Muscle of leg (tissue), 11 donors: ENCODE measurements around the gene EFEMP2. TPM values are rescaled to one million over a fixed set of nuclear protein-coding genes. Genes with fewer than 3 reads are reported as not detected.

ENCODE experiments used
- DNase-seq: peaks from one replicate; pipeline ENCODE4 v3.0.0; 2013
- H3K27ac ChIP-seq: one replicate; pipeline ENCODE4 v1.5.1; 2013; ENCODE audit warnings: mild to moderate bottlenecking, low read length, control low read depth
- H3K27me3 ChIP-seq: one replicate; pipeline ENCODE4 v1.6.1; 2013; ENCODE audit warnings: low read length; ENCODE audit not compliant: control insufficient read depth, insufficient read depth
- H3K36me3 ChIP-seq: one replicate; pipeline ENCODE4 v1.6.1; 2013; ENCODE audit warnings: low read length; ENCODE audit not compliant: control insufficient read depth, insufficient read depth
- H3K4me1 ChIP-seq: one replicate; pipeline ENCODE4 v1.6.1; 2013; ENCODE audit warnings: low read length; ENCODE audit not compliant: control insufficient read depth, insufficient read depth
- H3K4me3 ChIP-seq: one replicate; pipeline ENCODE4 v1.5.1; 2013; ENCODE audit warnings: low read length, control low read depth
- H3K9me3 ChIP-seq: replicated peaks from 2 replicates; pipeline ENCODE4 v1.6.1; 2013; ENCODE audit warnings: low read depth, low read length; ENCODE audit not compliant: control insufficient read depth
- WGBS: methylation state at CpG from one replicate; pipeline ENCODE4 v1.1.5; 2013; ENCODE audit warnings: missing lambda C conversion rate; ENCODE audit not compliant: insufficient coverage; 5-methylcytosine and 5-hydroxymethylcytosine counted together
- polyA plus RNA-seq, 8 donors: library from polyadenylated mRNA; unstranded; fragments of 120-200 nt; gene quantifications; one replicate each; pipeline versions ENCODE4 v1.2.1 to v1.2.3, GENCODE V29; 2013; ENCODE audit warnings: inconsistent platforms in 1 of 8, low replicate concordance in 1 of 8; ENCODE audit not compliant: insufficient read length in 8 of 8, insufficient read depth in 1 of 8
- total RNA-seq: library from RNA; stranded (reverse); fragments of 120-200 nt; gene quantifications from one replicate; pipeline ENCODE4 v1.2.4, GENCODE V29; 2013

Gene EFEMP2
- total and polyA plus RNA-seq, 9 donors = 73.9 to 138 (median 113) TPM

- Histone ChIP-seq H3K9me3 (no peaks in the 10 kb centered on the region), H3K27me3 (no peaks in the 10 kb centered on the region), H3K27ac (peak overlapping the region; percentile 85), H3K36me3 (peaks cover 43% of the 10 kb centered on the region), H3K4me1 (peaks cover 33% of the 10 kb centered on the region), H3K4me3 (peak overlapping the region; percentile 68)
- no peak for DNase-seq
- WGBS = 8% methylated on average over 18 of the region's 26 CpGs
These were observed 620 bp downstream of the EFEMP2 start for GRCh38 chr11:65871811-65872548.

GRCh38 chr11:65870706-65871681, 1.6 kb downstream of the EFEMP2 start:
- H3K4me1 ChIP-seq = peaks cover 33% of the 10 kb centered on the region
- 60% methylated on average over 17 of the region's 24 CpGs for WGBS
- peaks cover 53% of the 10 kb centered on the region for H3K36me3 ChIP-seq

DNA sequence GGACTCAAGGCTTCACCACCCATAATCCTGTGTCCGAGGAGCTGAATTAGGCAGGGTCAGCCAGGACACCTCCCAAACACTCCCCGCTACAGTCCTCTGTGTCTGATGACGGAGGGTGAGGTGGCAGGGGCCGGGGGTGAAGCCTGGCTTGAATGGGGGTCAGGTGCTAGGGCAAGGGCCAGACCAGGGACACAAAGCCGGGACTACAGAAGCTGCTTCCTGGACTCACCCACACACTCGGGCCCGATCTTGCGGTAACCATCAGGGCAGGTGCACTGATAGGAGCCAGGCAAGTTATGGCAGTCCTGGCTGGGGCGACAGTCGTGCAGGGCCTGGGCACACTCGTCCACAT, 2.3 kb downstream of the EFEMP2 start:
- Histone ChIP-seq H3K27ac (peak overlapping the region; percentile 13), H3K36me3 (peaks cover 60% of the 10 kb centered on the region), H3K4me3 (no peak overlapping the region)

More at GRCh38 chr11:65870706-65871681, 1.6 kb downstream of the EFEMP2 start:
- DNase-seq = peak; percentile 61
- Histone ChIP-seq H3K9me3 (no peaks in the 10 kb centered on the region), H3K27ac (peak overlapping the region; percentile 85), H3K27me3 (no peaks in the 10 kb centered on the region), H3K4me3 (peak overlapping the region; percentile 68)

DNA sequence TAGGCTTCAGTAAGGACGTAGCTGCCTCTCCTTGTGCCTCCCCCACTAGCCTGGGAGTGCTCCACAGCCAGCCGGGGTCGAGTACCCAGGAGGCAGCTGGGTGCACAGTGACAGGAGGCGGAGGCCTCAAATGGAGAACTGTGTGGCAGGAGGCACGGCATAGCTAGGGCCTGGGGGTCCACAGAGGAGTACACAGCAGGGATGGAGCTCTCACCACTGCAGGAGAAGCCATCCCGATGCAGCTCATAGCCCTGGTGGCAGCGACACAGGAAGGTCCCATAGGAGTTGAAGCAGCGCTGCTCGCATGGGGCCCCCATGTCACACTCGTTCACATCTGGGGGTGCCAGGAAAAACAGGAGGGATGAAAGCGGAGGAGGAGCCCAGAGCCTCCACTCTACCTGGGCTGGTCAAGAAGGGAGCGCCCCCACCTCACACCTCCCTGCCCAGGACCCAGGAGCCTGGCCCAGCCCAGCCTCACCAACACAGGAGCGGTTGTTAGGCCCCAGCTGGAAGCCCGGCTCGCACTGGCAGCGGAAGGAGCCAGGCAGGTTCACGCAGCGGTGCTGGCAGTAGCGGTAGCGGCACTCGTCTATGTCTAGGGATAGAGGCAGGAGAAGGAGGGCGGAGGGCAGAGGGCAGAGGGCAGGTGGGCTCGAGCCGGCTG, 2.8 kb downstream of the EFEMP2 start:
- H3K27ac ChIP-seq = no peak overlapping the region
- WGBS = 79% methylated on average over 14 of the region's 24 CpGs
- H3K36me3 ChIP-seq = peaks cover 65% of the 10 kb centered on the region
- H3K4me3 ChIP-seq = no peak overlapping the region
- DNase-seq = no peak
- no peaks in the 10 kb centered on the region for H3K9me3 ChIP-seq
- peaks cover 33% of the 10 kb centered on the region for H3K4me1 ChIP-seq
- H3K27me3 ChIP-seq = no peaks in the 10 kb centered on the region

More for the DNA sequence above, 2.3 kb downstream of the EFEMP2 start:
- no peaks in the 10 kb centered on the region for H3K9me3 ChIP-seq
- no peak for DNase-seq
- 82% methylated on average over 8 of the region's 11 CpGs for WGBS
- H3K4me1 ChIP-seq = peaks cover 33% of the 10 kb centered on the region
- no peaks in the 10 kb centered on the region for H3K27me3 ChIP-seq

DNA sequence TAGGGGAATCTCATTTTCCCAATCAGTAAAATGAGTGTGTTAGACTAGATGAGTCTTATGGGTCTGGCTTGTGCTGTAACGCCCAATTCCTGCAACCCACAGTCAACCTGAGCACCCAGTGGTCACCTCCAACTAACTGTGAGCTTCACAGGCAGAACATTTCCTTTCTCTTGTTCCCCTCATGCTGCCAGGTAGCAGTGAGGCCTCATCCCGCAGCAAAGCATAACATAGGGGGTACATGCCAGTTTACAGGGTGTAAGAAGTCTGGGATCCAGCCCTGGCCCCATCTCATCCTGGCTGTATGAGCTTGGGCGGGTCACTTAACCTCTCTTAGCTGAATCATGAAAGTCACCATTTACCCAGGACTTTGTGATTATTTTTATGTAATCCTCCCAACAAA, 3.7 kb downstream of the EFEMP2 start:
- H3K27ac ChIP-seq = no peak overlapping the region

DNA sequence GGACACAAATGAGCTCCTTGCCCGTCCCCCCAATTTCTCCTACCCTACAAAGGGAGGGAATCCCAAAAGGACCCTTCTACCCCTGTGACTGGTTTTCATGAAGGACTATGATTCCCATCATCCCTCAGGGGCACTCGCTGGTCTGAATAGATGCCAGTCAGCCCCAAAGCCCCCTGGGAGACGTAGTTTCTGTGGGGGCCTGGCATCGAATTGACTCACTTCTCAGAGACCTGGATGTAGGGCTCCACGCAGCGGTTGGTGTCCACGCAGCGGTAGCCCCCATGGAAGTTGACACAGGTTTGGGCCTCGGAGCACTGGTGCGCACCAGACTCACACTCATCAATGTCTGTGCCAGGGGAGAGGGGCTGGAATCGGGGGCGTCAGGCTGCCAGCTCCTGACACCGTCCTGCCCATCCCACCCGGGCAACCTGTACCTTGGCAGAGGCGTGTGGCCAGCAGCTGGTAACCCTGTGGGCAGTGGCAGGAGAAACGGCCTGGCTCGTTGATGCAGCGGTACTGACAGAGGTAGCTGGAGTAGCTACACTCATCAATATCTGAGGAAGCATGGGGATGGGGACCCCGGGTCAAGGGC, 4.4 kb downstream of the EFEMP2 start:
- 73% methylated on average over 13 of the region's 19 CpGs for WGBS
- no peak for DNase-seq
- peaks cover 26% of the 10 kb centered on the region for H3K4me1 ChIP-seq

More for the DNA sequence above, 3.7 kb downstream of the EFEMP2 start:
- Histone ChIP-seq H3K9me3 (no peaks in the 10 kb centered on the region), H3K36me3 (peaks cover 74% of the 10 kb centered on the region), H3K27me3 (no peaks in the 10 kb centered on the region), H3K4me3 (no peak overlapping the region), H3K4me1 (peaks cover 31% of the 10 kb centered on the region)
- no peak for DNase-seq
- WGBS = no CpG with 5 or more reads among the region's 3 CpGs

GRCh38 chr11:65867284-65868071, 5.1 kb downstream of the EFEMP2 start:
- no peaks in the 10 kb centered on the region for H3K27me3 ChIP-seq
- whole genome bisulfite sequencing = 56% methylated on average over 16 of the region's 29 CpGs
- H3K9me3 ChIP-seq = no peaks in the 10 kb centered on the region
- no peak overlapping the region for H3K27ac ChIP-seq
- H3K36me3 ChIP-seq = peaks cover 88% of the 10 kb centered on the region
- no peak overlapping the region for H3K4me3 ChIP-seq
- DNase-seq = no peak
- peaks cover 26% of the 10 kb centered on the region for H3K4me1 ChIP-seq

More for the DNA sequence above, 4.4 kb downstream of the EFEMP2 start:
- Histone ChIP-seq H3K4me3 (no peak overlapping the region), H3K27ac (no peak overlapping the region), H3K27me3 (no peaks in the 10 kb centered on the region), H3K9me3 (no peaks in the 10 kb centered on the region), H3K36me3 (peaks cover 81% of the 10 kb centered on the region)

GRCh38 chr11:65866509-65867283, 5.9 kb downstream of the EFEMP2 start:
- H3K4me3 ChIP-seq = no peak overlapping the region
- no peaks in the 10 kb centered on the region for H3K27me3 ChIP-seq
- peaks cover 28% of the 10 kb centered on the region for H3K4me1 ChIP-seq
- H3K9me3 ChIP-seq = no peaks in the 10 kb centered on the region
- 72% methylated on average over 21 of the region's 21 CpGs for WGBS
- no peak overlapping the region for H3K27ac ChIP-seq
- peaks cover 96% of the 10 kb centered on the region for H3K36me3 ChIP-seq
- DNase-seq = peak; percentile 6
